Amniotic epithelial cell (primary cell): ENCODE results near the gene ZNF778.
A peak's percentile ranks its signal among the peaks of the same experiment; 100 is the strongest.
"Not testable (repeated sequence)": the region's sequence is repeated elsewhere in the genome, so short reads cannot be mapped to it uniquely, and the experiment has no call there.

Experiments used
- DNase-seq: peaks from one replicate; pipeline ENCODE4 v3.0.0-alpha.2; 2010; ENCODE audit warnings: low read depth

ZNF778 gene

DNA sequence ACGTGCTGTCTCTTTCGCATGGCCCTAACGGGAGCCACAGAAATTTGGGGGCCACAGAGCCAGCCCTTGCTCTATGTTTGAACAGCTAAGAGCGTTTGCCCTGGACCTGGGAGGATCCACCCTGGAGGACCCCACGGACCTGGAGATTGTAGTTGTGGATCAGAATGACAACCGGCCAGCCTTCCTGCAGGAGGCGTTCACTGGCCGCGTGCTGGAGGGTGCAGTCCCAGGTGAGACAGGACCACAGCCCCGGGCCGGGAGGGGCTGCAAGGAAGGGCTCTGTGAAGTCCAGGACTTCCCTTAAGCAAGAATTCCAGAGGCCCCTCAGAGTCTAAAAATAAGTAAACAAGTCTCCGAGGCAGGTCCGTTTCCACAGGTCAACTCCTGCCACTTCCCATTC, 34.0 kb upstream of the ZNF778 start:
- DNase-seq = no peak

GRCh38 chr16:89183975-89184676, 33.4 kb upstream of the ZNF778 start:
- DNase-seq = no peak

DNA sequence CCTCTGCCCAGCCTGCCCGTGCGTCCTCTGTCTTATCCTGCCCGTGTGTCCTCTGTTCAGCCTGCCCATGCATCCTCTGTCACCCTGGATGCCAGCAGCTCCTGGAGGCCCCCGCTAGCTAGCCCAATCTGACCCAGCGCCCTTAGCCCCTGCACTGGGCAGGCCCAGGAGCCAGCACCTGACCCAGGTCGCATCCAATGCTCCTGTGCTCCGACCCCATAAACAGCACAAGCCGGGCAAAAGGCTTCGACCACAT, 32.9 kb upstream of the ZNF778 start:
- no peak for DNase-seq

GRCh38 chr16:89184933-89185794, 32.3 kb upstream of the ZNF778 start:
- DNase-seq = no peak

DNA sequence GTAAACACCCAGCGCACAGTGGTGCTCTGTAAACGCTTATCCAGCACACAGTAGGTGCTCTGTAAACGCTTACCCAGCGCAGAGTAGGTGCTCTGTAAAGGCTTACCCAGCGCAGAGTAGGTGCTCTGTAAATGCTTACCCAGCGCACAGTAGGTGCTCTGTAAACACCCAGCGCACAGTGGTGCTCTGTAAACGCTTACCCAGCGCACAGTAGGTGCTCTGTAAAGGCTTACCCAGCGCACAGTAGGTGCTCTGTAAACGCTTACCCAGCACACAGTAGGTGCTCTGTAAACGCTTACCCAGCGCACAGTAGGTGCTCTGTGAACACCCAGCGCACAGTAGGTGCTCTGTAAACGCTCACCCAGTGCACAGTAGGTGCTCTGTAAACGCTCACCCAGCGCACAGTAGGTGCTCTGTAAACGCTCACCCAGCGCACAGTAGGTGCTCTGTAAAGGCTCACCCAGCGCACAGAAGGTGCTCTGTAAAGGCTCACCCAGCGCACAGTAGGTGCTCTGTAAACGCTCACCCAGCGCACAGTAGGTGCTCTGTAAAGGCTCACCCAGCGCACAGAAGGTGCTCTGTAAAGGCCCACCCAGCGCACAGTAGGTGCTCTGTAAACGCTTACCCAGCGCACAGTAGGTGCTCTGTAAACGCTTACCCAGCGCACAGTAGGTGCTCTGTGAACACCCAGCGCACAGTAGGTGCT, 31.5 kb upstream of the ZNF778 start:
- DNase-seq = not testable (repeated sequence)

DNA sequence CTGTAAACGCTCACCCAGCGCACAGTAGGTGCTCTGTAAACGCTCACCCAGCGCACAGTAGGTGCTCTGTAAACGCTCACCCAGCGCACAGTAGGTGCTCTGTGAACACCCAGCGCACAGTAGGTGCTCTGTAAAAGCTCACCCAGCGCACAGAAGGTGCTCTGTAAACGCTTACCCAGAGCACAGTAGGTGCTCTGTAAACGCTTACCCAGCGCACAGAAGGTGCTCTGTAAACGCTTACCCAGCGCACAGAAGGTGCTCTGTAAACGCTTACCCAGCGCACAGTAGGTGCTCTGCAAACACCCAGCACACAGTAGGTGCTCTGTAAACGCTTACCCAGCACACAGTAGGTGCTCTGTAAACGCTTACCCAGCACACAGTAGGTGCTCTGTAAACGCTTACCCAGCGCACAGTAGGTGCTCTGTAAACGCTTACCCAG, 30.9 kb upstream of the ZNF778 start:
- peak; percentile 27 for DNase-seq

DNA sequence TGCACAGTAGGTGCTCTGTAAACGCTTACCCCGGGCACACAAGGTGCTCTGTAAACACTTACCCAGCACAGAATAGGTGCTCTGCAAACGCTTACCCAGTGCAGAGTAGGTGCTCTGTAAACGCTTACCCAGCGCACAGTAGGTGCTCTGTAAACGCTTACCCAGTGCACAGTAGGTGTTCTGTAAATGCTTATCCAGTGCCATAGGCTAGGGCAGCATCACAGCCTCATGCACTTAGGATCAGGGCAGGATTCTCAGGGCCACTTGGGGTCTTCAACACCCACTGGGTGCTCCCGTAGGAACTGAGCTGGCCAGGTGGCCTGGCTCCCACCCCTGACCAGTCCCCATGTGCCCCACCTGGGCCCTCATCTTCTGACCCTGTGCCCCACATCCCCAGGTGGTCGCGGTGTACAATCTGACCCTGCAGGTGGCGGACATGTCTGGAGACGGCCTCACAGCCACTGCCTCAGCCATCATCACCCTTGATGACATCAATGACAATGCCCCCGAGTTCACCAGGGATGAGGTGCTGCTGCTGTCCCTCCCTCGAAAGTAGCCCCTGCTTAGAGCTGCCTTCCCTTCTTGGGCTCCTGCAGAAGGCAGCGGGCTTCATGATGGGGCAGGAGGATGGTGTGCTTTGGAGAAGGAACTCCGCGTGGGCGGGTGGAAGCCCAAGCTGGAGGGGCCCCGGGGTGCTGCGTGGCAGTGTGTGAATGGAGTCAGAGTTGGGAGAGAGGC, 30.3 kb upstream of the ZNF778 start:
- peak; percentile 54 for DNase-seq

DNA sequence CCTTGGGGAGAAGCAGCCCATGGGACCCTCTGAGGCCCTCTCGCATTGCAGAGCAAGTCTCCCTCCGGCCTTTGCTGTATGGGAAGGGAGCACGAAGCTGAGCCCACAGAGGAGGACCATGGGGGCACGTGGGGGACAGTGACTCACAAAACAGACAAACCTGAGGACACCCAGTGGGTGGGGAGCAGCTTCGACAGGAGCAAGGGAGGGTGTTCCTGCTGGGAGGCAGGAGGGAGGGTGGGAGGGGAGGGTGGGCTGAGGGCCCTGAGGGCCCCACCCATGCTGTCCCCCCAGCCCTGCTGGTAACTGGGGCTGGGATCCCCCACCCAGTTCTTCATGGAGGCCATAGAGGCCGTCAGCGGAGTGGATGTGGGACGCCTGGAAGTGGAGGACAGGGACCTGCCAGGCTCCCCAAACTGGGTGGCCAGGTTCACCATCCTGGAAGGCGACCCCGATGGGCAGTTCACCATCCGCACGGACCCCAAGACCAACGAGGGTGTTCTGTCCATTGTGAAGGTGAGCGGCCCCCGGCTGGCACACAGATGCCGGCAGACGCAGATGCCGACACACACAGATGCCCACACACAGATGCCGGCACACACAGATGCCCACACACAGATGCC, 29.6 kb upstream of the ZNF778 start:
- DNase-seq = no peak

DNA sequence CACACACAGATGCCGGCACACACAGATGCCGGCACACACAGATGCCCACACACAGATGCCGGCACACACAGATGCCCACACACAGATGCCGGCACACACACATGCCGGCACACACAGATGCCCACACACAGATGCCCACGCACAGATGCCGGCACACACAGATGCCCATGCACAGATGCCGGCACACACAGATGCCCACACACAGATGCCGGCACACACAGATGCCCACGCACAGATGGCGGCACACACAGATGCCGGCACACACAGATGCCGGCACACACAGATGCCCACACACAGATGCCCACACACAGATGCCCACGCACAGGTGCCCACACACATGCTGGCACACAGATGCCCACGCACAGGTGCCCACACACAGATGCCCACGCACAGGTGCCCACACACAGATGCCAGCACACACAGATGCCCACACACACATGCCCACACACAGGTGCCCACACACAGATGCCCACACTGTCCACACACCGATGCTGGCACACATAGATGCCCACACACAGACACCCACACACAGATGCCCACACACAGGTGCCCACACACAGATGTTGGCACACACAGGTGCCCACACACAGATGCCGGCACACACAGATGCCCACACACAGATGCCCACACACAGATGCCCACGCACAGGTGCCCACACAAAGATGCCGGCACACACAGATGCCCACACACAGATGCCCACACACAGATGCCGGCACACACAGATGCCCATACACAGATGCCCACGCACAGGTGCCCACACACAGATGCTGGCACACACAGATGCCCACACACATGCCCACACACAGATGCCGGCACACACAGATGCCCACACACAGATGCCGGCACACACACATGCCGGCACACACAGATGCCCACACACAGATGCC, 28.8 kb upstream of the ZNF778 start:
- not testable (repeated sequence) for DNase-seq

- no peak for DNase-seq
Observed at GRCh38 chr16:89189358-89190025, 28.0 kb upstream of the ZNF778 start.

GRCh38 chr16:89190150-89190958, 27.1 kb upstream of the ZNF778 start:
- DNase-seq = no peak

DNA sequence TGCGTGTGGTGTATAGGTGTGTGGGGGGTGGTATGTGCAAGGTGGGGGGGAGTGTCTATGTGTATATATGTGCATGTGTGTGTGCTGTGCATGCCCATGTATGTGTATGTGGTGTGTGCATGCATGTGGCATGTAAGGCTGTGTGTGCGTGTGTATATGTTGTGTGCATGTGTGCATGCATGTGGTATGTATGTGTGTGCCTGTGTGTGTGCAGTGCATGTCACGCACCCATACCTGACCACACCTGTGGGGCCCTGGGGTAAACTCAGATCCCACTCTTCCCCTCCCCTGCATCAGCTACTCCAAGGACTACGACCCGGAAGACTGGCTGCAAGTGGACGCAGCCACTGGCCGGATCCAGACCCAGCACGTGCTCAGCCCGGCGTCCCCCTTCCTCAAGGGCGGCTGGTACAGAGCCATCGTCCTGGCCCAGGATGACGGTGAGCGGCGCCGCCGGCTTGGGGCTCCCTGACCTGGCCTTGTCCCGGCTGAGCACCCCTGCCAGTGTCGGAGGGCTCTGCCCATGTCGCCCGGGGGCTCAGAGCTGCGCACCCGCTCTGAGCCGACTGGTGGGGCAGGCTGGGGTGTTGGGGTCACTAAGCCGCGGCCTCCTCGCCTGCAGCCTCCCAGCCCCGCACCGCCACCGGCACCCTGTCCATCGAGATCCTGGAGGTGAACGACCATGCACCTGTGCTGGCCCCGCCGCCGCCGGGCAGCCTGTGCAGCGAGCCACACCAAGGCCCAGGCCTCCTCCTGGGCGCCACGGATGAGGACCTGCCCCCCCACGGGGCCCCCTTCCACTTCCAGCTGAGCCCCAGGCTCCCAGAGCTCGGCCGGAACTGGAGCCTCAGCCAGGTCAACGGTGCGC, 26.2 kb upstream of the ZNF778 start:
- DNase-seq = no peak

- no peak for DNase-seq
Observed at GRCh38 chr16:89191901-89192185, 25.7 kb upstream of the ZNF778 start.

GRCh38 chr16:89192186-89192955, 25.1 kb upstream of the ZNF778 start:
- DNase-seq = peak; percentile 89

DNA sequence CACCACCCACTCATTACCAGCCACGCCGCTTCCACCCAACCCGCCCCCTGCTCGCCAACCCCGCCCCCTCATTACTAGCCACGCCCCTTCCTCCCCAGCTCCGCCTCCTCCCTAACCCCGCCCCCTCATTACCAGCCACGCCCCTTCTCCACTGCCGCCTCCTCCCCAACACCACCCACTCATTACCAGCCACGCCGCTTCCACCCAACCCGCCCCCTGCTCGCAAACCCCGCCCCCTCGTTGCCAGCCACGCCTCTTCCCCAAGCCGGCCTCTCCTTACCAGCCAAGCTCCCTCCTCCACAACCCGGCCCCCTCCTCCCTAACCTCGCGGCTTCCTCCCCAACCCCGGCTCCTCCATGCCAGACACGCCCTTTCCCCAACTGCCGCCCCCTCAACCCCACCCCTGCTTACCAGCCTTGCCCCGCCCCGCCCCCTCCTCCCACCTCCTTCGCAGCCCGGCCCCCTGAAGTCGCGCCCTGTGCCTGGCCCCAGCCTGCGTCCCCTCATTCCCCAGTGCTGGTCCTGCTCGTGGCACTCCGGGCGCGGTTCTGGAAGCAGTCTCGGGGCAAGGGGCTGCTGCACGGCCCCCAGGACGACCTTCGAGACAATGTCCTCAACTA, 24.4 kb upstream of the ZNF778 start:
- peak; percentile 85 for DNase-seq

DNA sequence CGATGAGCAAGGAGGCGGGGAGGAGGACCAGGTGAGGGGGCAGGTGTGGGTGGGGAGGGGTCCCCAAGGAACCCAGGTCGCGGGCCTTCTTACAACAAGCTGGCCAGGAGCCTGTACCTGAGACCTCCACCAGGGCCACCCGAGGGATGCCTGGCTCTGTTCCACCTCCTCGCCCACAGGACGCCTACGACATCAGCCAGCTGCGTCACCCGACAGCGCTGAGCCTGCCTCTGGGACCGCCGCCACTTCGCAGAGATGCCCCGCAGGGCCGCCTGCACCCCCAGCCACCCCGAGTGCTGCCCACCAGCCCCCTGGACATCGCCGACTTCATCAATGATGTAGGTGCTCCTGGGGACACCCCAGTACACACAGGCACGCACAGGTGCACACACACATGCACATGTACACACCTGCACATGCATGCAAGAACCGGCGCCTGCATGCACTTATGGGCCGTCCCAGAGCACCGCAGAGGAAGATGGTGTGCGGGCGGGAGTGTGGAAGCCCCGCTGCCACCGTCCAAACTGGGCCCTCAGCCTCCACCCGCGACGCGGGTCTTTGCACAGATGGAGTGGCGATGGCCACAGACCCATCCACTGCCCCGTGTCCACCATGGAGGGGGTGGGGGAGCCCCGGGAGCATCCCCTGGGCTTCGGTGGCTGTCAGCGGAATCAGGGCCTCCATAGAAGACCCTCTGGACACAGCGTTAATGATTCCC, 23.8 kb upstream of the ZNF778 start:
- DNase-seq = no peak
